Calu3 (cell line): ENCODE data around the gene TMEM271. TPM values are rescaled to one million over a fixed set of nuclear protein-coding genes. Genes with fewer than 3 reads are reported as not detected.

ENCODE experiments used
- BruUV-seq: library from RNA; stranded (reverse); fragments of 400-500 nt; replicated peaks from 2 replicates; lab custom pipeline; 2021; lab: Mats Ljungman, UMichigan
- CTCF ChIA-PET: fragments of 300-600 bp; sonication (Branson Sonifier 250); formaldehyde crosslinking; loops from one replicate; lab custom pipeline; 2022; ENCODE audit warnings: antibody characterized with exemption; lab: Charles Lee
- DNase-seq: peaks from one replicate; pipeline ENCODE4 v3.0.0; 2022
- H3K27ac Mint-ChIP-seq: one replicate; pipeline ENCODE4 v1.8.0; 2022; ENCODE audit warnings: mixed read lengths; ENCODE audit not compliant: unreplicated experiment
- H3K27me3 Mint-ChIP-seq: one replicate; pipeline ENCODE4 v1.8.0; 2022; ENCODE audit warnings: mixed read lengths; ENCODE audit not compliant: unreplicated experiment
- H3K36me3 Mint-ChIP-seq: one replicate; pipeline ENCODE4 v1.8.0; 2022; ENCODE audit warnings: mild to moderate bottlenecking, moderate library complexity, mixed read lengths; ENCODE audit not compliant: insufficient read depth, unreplicated experiment
- H3K4me1 Mint-ChIP-seq: one replicate; pipeline ENCODE4 v1.8.0; 2022; ENCODE audit warnings: mild to moderate bottlenecking, low read depth, mixed read lengths; ENCODE audit not compliant: unreplicated experiment
- H3K4me3 Mint-ChIP-seq: one replicate; pipeline ENCODE4 v1.8.0; 2022; ENCODE audit warnings: mild to moderate bottlenecking, low read depth, moderate library complexity, mixed read lengths; ENCODE audit not compliant: unreplicated experiment
- H3K9me3 Mint-ChIP-seq: one replicate; pipeline ENCODE4 v1.8.0; 2022; ENCODE audit warnings: low read depth, mixed read lengths; ENCODE audit not compliant: unreplicated experiment
- CTCF ChIP-seq: fragments of 200-600 bp; IDR thresholded peaks from one replicate; pipeline ENCODE4 v1.8.0; 2022; ENCODE audit warnings: antibody characterized with exemption; ENCODE audit not compliant: unreplicated experiment
- intact Hi-C: fragments of 100-400 bp; cut with micrococcal nuclease; formaldehyde crosslinking; loops from one replicate; pipeline ENCODE4 v1.10.0; 2022; ENCODE audit not compliant: unreplicated experiment
- total RNA-seq: library from RNA; stranded (reverse); gene quantifications from 2 replicates; pipeline ENCODE4 v1.2.3, GENCODE V29; 2022

TMEM271 gene
- total RNA-seq, 1 experiment from 2014 or later, result not detected

GRCh38 chr4:530017-530781, 45.9 kb downstream of the TMEM271 start:
- intact Hi-C loops, result no loop called here
- no peak overlapping the region for H3K4me3 Mint-ChIP-seq
- no TSS peak for BruUV-seq
- TF ChIP-seq CTCF, result no peak
- CTCF ChIA-PET, result no interaction called here
- no peak overlapping the region for H3K27ac Mint-ChIP-seq
- no peak for DNase-seq
- no peaks in the 10 kb centered on the region for H3K27me3 Mint-ChIP-seq
- peaks cover 30% of the 10 kb centered on the region for H3K36me3 Mint-ChIP-seq
- no peaks in the 10 kb centered on the region for H3K4me1 Mint-ChIP-seq
- peaks cover 7% of the 10 kb centered on the region for H3K9me3 Mint-ChIP-seq

DNA sequence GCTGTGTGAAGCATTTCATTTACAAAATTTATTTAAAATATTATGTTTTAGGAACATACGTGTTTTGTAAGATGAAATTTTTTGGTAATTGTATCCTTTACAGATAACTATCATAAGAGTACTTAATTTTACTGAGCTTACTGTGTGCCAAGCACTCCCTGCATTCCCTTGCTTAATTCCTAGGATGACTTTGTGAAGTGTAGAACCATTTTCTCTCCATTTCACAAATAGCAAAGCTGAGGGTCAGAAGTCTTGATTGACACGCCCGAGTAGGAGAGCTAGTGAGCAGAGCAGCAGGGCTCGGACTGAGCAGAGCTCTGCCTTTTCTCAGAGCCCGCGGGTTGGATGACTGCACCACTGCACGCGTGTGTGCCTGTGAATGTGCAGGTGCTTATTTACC, 46.5 kb downstream of the TMEM271 start:
- no peak overlapping the region for H3K27ac Mint-ChIP-seq
- no peak overlapping the region for H3K4me3 Mint-ChIP-seq
- intact Hi-C loops, result no loop called here
- DNase-seq, result no peak
- no peaks in the 10 kb centered on the region for H3K27me3 Mint-ChIP-seq
- no peaks in the 10 kb centered on the region for H3K4me1 Mint-ChIP-seq
- no peak for TF ChIP-seq CTCF
- no TSS peak for BruUV-seq
- peaks cover 29% of the 10 kb centered on the region for H3K36me3 Mint-ChIP-seq
- CTCF ChIA-PET, result no interaction called here
- H3K9me3 Mint-ChIP-seq, result peaks cover 7% of the 10 kb centered on the region

- H3K4me1 Mint-ChIP-seq, result no peaks in the 10 kb centered on the region
- H3K4me3 Mint-ChIP-seq, result no peak overlapping the region
- CTCF ChIA-PET, result no interaction called here
- H3K36me3 Mint-ChIP-seq, result peaks cover 30% of the 10 kb centered on the region
- no peak for TF ChIP-seq CTCF
- no peak overlapping the region for H3K27ac Mint-ChIP-seq
- BruUV-seq, result no TSS peak
- intact Hi-C loops, result no loop called here
- DNase-seq, result no peak
- no peaks in the 10 kb centered on the region for H3K27me3 Mint-ChIP-seq
- H3K9me3 Mint-ChIP-seq, result peaks cover 7% of the 10 kb centered on the region
Measured at GRCh38 chr4:528835-529234, 47.3 kb downstream of the TMEM271 start.

- DNase-seq, result no peak
- no peak overlapping the region for H3K27ac Mint-ChIP-seq
- H3K27me3 Mint-ChIP-seq, result no peaks in the 10 kb centered on the region
- H3K9me3 Mint-ChIP-seq, result peaks cover 7% of the 10 kb centered on the region
- CTCF ChIA-PET, result no interaction called here
- H3K4me3 Mint-ChIP-seq, result no peak overlapping the region
- TF ChIP-seq CTCF, result no peak
- H3K36me3 Mint-ChIP-seq, result peaks cover 34% of the 10 kb centered on the region
- intact Hi-C loops, result no loop called here
- no TSS peak for BruUV-seq
- no peaks in the 10 kb centered on the region for H3K4me1 Mint-ChIP-seq
Measured at GRCh38 chr4:528296-528695, 47.8 kb downstream of the TMEM271 start.
